SJCRH30 (cell line): ENCODE measurements around the gene TSPAN9. TPM values are rescaled to one million over a fixed set of nuclear protein-coding genes. Genes with fewer than 3 reads are reported as not detected.

Experiments
- DNase-seq, 2 experiments: peaks; one replicate each; pipeline ENCODE4 v3.0.0-alpha.2; 2015 to 2020
- H3K27ac ChIP-seq: fragments of 250-450 bp; sonication (Bioruptor Pico); 2 replicates; pipeline ENCODE4 v1.5.1; 2020; ENCODE audit warnings: mild to moderate bottlenecking, moderate library complexity
- H3K27me3 ChIP-seq: fragments of 250-450 bp; sonication (Bioruptor Pico); 2 replicates; pipeline ENCODE4 v1.5.1; 2020; ENCODE audit warnings: mild to moderate bottlenecking, moderate library complexity
- H3K36me3 ChIP-seq: fragments of 250-450 bp; sonication (Bioruptor Pico); 2 replicates; pipeline ENCODE4 v1.5.1; 2020; ENCODE audit warnings: mild to moderate bottlenecking, moderate library complexity
- H3K4me1 ChIP-seq: fragments of 250-450 bp; sonication (Bioruptor Pico); 2 replicates; pipeline ENCODE4 v1.5.1; 2020; ENCODE audit warnings: mild to moderate bottlenecking, moderate library complexity
- H3K4me3 ChIP-seq: fragments of 250-450 bp; sonication (Bioruptor Pico); 2 replicates; pipeline ENCODE4 v1.5.1; 2020; ENCODE audit warnings: mild to moderate bottlenecking, moderate library complexity
- H3K9me3 ChIP-seq: fragments of 250-450 bp; sonication (Bioruptor Pico); replicated peaks from 2 replicates; pipeline ENCODE4 v1.5.1; 2020; ENCODE audit warnings: mild to moderate bottlenecking, moderate library complexity
- total RNA-seq: library from RNA; depleted of rRNA; stranded (reverse); fragments of >200 nt; shearing (Covaris generic); gene quantifications from 2 replicates; pipeline ENCODE4 v1.2.3, GENCODE V29; 2014

TSPAN9 gene
- total RNA-seq, 1 experiment from 2014 or later = 210 TPM

DNA sequence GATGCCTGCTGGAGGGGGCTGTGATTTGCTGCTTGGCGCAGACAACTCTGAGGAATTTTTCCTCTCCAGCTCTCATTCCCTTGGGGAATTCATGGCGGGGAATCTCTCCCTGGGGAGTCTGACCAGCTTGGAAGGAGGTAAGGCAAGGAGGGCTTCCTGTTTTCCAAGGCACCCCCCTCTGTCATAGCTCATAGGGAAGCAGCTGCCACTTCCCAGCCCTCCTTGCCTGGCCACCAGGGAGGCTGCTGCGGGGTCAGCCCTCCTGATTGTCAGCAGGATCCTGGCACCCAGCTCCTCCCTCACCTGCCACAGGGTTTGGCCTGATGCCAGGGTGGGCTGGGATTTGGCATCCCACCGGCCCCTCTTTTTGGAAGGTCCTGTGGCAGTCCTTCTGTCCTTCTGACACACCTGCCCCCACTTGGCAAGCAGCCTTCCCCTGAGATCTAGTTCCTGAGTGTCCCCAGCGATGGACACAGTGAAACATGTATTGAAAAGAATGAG, 74.9 kb downstream of the TSPAN9 start:
- Histone ChIP-seq H3K27me3 (no peaks in the 10 kb centered on the region), H3K9me3 (no peaks in the 10 kb centered on the region), H3K4me1 (peaks cover 59% of the 10 kb centered on the region), H3K4me3 (peak overlapping the region; percentile 24), H3K36me3 (no peaks in the 10 kb centered on the region), H3K27ac (peak overlapping the region; percentile 96)
- DNase-seq = peak; percentile 95 to 96

DNA sequence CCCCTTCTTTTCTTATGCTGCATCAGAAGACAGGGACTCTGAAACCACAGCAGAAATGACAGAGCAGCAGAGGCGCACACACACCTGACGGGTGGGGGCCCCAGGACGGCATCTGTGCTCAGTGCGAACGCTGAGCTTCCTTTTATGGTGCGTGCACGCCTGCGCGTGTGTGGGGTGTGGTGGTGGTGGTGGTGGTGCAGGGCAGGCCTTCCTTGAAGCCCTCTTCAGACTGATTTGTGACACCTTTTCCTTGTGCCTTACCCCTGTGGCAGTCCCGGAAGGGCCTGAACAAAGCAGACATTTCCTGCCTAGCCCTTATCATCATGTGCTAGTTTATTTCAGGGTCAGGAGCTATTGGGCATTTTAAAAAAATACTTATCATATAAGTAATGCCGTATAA, 75.7 kb downstream of the TSPAN9 start:
- no peak for DNase-seq

GRCh38 chr12:3154006-3154405, 76.8 kb downstream of the TSPAN9 start:
- Histone ChIP-seq H3K27me3 (no peaks in the 10 kb centered on the region), H3K36me3 (no peaks in the 10 kb centered on the region), H3K4me1 (peaks cover 60% of the 10 kb centered on the region), H3K9me3 (no peaks in the 10 kb centered on the region), H3K27ac (no peak overlapping the region), H3K4me3 (no peak overlapping the region)
- DNase-seq = no peak

More for the DNA sequence above, 75.7 kb downstream of the TSPAN9 start:
- H3K27me3 ChIP-seq = no peaks in the 10 kb centered on the region
- no peaks in the 10 kb centered on the region for H3K9me3 ChIP-seq
- no peaks in the 10 kb centered on the region for H3K36me3 ChIP-seq
- no peak overlapping the region; the same call in 1 of the 2 replicates for H3K27ac ChIP-seq
- peaks cover 58% of the 10 kb centered on the region for H3K4me1 ChIP-seq
- no peak overlapping the region for H3K4me3 ChIP-seq

DNA sequence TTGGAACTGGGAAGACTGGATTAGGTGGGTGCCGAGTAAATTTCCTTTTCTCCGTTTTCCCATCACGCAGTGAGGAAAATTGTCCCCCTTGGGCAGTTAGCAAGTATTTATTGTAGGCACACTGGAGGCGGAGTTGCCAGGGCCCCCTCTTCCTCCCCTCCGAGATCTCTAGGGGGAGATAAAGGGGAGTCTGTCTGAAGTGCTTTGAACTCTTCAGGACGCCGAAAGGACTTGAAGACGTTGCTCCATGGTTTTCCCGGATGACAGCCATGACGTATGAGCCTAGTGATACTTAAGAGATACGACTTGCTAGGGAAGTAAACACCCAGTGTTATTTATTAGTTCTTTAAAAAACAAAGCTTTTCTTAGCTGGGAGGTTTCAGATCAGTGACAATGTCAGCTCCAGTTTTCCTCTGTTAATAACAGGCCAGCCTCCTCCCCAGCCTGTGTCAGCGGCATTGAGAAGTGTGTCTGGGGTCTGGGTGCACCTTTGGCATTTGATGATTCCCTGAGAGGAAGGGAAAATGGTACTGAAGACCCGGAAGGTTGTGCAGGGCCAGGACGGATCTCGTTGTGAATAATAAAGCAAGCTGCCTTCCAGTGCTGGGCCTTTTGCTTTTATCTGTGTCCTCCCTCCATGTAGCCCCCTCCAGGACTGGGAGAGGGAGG, 78.7 kb downstream of the TSPAN9 start:
- H3K4me1 ChIP-seq = peaks cover 59% of the 10 kb centered on the region
- H3K27ac ChIP-seq = no peak overlapping the region
- no peak for DNase-seq
- no peak overlapping the region for H3K4me3 ChIP-seq
- peaks cover 3% of the 10 kb centered on the region; the same call in 1 of the 2 replicates for H3K36me3 ChIP-seq
- H3K9me3 ChIP-seq = no peaks in the 10 kb centered on the region; the same call in 1 of the 2 replicates
- no peaks in the 10 kb centered on the region for H3K27me3 ChIP-seq

DNA sequence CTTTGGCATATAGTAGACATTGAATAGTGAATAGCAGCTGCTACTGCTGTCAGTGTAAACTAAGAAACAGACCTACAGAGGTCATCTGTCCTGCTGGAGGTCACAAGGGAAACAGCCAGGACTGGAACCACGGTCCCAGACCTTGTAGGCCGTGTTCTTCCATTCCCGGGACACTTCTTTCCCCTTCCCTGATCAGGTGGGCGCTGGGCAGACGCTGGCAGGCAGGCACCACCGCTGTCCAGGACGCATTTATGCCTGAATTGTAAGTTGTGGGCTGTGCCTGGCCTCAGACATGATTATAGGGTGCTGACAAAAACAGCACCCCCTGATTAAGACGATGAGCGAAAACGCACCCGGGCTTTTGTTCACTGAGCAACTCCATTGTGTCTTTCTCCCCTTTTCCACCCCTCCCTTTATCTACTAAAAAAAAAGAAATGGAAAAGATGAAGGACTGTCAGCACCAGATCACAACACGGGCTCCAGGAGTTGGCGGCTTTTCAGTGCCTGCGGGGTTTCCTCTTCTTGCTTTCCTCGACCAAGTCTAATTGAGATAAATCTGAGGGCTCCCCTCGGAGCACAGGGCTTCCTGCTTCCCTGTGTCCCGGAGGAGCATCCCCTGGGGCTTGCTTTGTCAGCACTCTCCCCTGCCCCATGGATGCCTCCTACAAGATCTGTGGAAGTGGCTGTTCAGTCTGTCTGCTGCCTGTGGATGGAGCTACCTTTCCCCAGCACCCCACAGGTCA, 80.6 kb downstream of the TSPAN9 start:
- Histone ChIP-seq H3K27ac (peak overlapping the region; percentile 81), H3K36me3 (peaks cover 3% of the 10 kb centered on the region; the same call in 1 of the 2 replicates)

GRCh38 chr12:3158851-3159465, 81.8 kb downstream of the TSPAN9 start:
- H3K36me3 ChIP-seq = peaks cover 3% of the 10 kb centered on the region; the same call in 1 of the 2 replicates
- peak; percentile 65 to 75 for DNase-seq
- H3K4me1 ChIP-seq = peaks cover 50% of the 10 kb centered on the region
- H3K27me3 ChIP-seq = no peaks in the 10 kb centered on the region
- peak overlapping the region; percentile 81 for H3K27ac ChIP-seq
- H3K9me3 ChIP-seq = peaks cover 3% of the 10 kb centered on the region
- H3K4me3 ChIP-seq = no peak overlapping the region

More for the DNA sequence above, 80.6 kb downstream of the TSPAN9 start:
- Histone ChIP-seq H3K9me3 (peaks cover 3% of the 10 kb centered on the region), H3K4me3 (no peak overlapping the region), H3K4me1 (peaks cover 40% of the 10 kb centered on the region), H3K27me3 (no peaks in the 10 kb centered on the region)
- DNase-seq = peak; percentile 86 to 89

DNA sequence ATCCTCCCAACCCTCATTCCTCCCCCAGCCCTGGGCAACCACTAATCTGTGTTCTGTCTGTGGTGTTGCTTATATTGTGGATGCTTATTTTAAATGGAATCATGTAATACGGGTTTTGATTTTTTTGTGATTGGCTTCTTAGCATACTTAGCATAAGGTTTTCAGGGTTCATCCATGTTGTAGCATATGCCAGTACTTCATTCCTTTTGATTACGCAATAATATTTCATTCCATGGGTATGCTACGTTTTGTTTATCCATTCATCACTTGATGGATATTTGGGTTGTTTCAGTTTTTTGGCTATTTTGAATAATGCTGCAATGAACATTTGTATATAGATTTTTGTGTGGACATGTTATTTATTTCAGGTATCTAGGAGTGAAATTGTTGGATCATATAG, 82.9 kb downstream of the TSPAN9 start:
- Histone ChIP-seq H3K27ac (peak overlapping the region; percentile 81), H3K4me3 (no peak overlapping the region), H3K4me1 (peaks cover 62% of the 10 kb centered on the region), H3K9me3 (peaks cover 3% of the 10 kb centered on the region), H3K27me3 (no peaks in the 10 kb centered on the region), H3K36me3 (peaks cover 3% of the 10 kb centered on the region; the same call in 1 of the 2 replicates)
- DNase-seq = no peak

GRCh38 chr12:3161861-3162260, 84.7 kb downstream of the TSPAN9 start:
- Histone ChIP-seq H3K4me1 (peaks cover 74% of the 10 kb centered on the region), H3K27ac (no peak overlapping the region), H3K9me3 (peaks cover 3% of the 10 kb centered on the region), H3K27me3 (no peaks in the 10 kb centered on the region), H3K36me3 (peaks cover 3% of the 10 kb centered on the region; the same call in 1 of the 2 replicates), H3K4me3 (no peak overlapping the region)
- DNase-seq = no peak

- peak overlapping the region; percentile 42 for H3K27ac ChIP-seq
- DNase-seq = no peak
Measured at GRCh38 chr12:3164454-3165077, 87.4 kb downstream of the TSPAN9 start.

DNA sequence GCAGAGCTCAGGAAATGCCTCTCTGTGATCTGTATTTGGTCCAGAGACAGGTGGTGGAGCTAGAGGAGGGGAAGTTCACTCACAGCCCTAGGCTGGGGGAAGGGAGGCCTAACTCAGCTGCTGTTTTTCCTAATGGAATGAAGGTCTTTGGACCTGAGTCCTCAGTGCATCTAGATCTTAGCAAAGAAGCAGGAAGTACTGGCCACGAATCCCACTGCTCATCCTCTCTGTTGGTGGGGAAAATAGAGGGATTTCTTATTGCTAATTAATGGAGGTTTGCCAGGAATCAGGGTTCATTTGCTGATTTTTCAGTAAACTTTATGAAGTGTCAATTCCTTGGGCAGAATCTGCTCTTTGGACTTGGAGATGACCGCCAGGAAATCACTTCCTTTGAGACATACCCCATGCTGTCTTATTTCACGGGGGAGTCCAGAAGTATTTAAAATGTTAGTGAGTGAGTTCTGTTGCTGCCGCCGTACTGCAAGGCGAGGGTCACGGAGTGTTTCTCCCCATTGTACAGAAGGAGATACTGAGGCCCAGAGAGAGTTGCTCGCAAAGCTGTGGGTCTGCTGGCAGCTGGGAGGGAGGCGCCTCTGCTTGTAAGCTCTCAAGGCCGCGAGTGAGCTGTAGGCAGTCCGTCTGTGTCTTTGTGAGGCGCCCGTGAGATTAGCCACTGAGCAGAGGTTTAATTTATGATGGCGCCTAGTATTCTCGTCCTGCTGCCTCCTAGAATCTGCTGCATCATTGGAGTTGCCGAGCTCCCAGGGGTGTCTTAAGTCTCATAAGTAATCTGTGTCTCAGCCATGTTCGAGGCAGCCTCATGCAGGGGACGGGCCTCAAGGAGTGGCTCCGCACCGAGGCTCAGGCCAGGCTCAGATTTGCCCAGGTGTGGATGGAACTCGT, 88.2 kb downstream of the TSPAN9 start:
- Histone ChIP-seq H3K27me3 (no peaks in the 10 kb centered on the region), H3K36me3 (no peaks in the 10 kb centered on the region; the same call in 1 of the 2 replicates), H3K4me3 (no peak overlapping the region), H3K4me1 (peaks cover 64% of the 10 kb centered on the region), H3K27ac (peak overlapping the region; percentile 42), H3K9me3 (peaks cover 3% of the 10 kb centered on the region)
- peak; percentile 82 to 88 for DNase-seq

More at GRCh38 chr12:3164454-3165077, 87.4 kb downstream of the TSPAN9 start:
- H3K9me3 ChIP-seq = peaks cover 3% of the 10 kb centered on the region
- H3K27me3 ChIP-seq = no peaks in the 10 kb centered on the region
- H3K4me3 ChIP-seq = no peak overlapping the region
- peaks cover 66% of the 10 kb centered on the region for H3K4me1 ChIP-seq
- H3K36me3 ChIP-seq = peaks cover 3% of the 10 kb centered on the region; the same call in 1 of the 2 replicates

DNA sequence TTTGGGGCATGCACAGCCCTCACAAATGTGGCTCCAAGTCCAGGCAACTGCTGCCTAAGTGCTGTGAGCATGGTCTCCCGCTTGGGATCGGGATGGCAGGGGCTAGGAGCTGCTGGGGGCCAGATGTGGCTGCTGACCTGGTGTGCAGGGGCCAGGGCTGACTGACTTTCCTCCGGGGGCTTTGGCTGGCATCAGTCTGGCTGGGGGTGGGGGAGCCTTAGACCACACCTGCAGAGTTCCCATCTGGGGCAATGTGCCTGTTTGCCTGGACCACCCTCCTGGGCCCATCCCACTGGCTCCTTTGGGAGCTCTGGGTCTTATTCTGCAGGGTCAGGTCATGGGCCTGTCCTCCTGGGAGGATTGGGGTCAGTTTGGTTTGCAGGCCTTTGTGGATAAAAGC, 90.5 kb downstream of the TSPAN9 start:
- Histone ChIP-seq H3K4me1 (peaks cover 72% of the 10 kb centered on the region), H3K27me3 (no peaks in the 10 kb centered on the region), H3K27ac (no peak overlapping the region), H3K4me3 (no peak overlapping the region), H3K9me3 (no peaks in the 10 kb centered on the region), H3K36me3 (no peaks in the 10 kb centered on the region)
- no peak for DNase-seq

- no peak overlapping the region for H3K4me3 ChIP-seq
- H3K4me1 ChIP-seq = peaks cover 64% of the 10 kb centered on the region
- H3K9me3 ChIP-seq = no peaks in the 10 kb centered on the region
- H3K36me3 ChIP-seq = no peaks in the 10 kb centered on the region
- DNase-seq = no peak
- no peaks in the 10 kb centered on the region for H3K27me3 ChIP-seq
- no peak overlapping the region for H3K27ac ChIP-seq
Measured at GRCh38 chr12:3168223-3169221, 91.3 kb downstream of the TSPAN9 start.
